PC-9 (cell line): ENCODE data around the gene RDH11. TPM values are rescaled to one million over a fixed set of nuclear protein-coding genes. Genes with fewer than 3 reads are reported as not detected.
A peak's percentile ranks its signal among the peaks of the same experiment; 100 is the strongest.

Source experiments
- BruUV-seq: library from RNA; stranded (reverse); fragments of 400-500 nt; replicated peaks from 2 replicates; lab custom pipeline; 2021; lab: Mats Ljungman, UMichigan
- CTCF ChIA-PET: fragments of 300-600 bp; sonication (Branson Sonifier 250); formaldehyde crosslinking; loops from one replicate; lab custom pipeline; 2022; ENCODE audit warnings: antibody characterized with exemption; lab: Charles Lee
- POLR2A ChIA-PET: fragments of 300-600 bp; sonication (Branson Sonifier 250); formaldehyde crosslinking; loops from one replicate; lab custom pipeline; 2022; ENCODE audit warnings: antibody characterized with exemption; ENCODE audit not compliant: unreplicated experiment; lab: Charles Lee
- DNase-seq, 2 experiments: peaks; one replicate each; pipeline versions ENCODE4 v3.0.0 to v3.0.0-alpha.2; 2015 to 2022; ENCODE audit warnings: mixed read lengths in 1 of 2
- H2AFZ ChIP-seq: fragments of 200-600 bp; sonication (generic); 2 replicates; pipeline ENCODE4 v1.8.1; 2017; ENCODE audit warnings: antibody characterized with exemption
- H3F3A ChIP-seq: fragments of 200-600 bp; sonication (generic); 2 replicates; pipeline ENCODE4 v1.8.1; 2017; ENCODE audit warnings: antibody characterized with exemption, mild to moderate bottlenecking, low read depth; ENCODE audit not compliant: insufficient read depth
- H3K27ac ChIP-seq: fragments of 200-600 bp; sonication (generic); 2 replicates; pipeline ENCODE4 v1.6.1; 2016; ENCODE audit warnings: mixed run types
- H3K27me3 ChIP-seq: fragments of 200-600 bp; sonication (generic); 2 replicates; pipeline ENCODE4 v1.6.1; 2016; ENCODE audit warnings: low read depth, mixed run types; ENCODE audit not compliant: insufficient read depth
- H3K36me3 ChIP-seq: fragments of 200-600 bp; sonication (generic); 2 replicates; pipeline ENCODE4 v1.6.1; 2016; ENCODE audit warnings: low read depth, mixed run types
- H3K4me1 ChIP-seq: fragments of 200-600 bp; sonication (generic); replicated peaks from 2 replicates; pipeline ENCODE4 v1.6.1; 2016; ENCODE audit warnings: mixed run types; ENCODE audit not compliant: insufficient read depth
- H3K4me2 ChIP-seq: fragments of 200-600 bp; sonication (generic); 2 replicates; pipeline ENCODE4 v1.6.1; 2017; ENCODE audit warnings: mixed run types
- H3K4me3 ChIP-seq: fragments of 200-600 bp; sonication (generic); 2 replicates; pipeline ENCODE4 v1.6.1; 2016; ENCODE audit warnings: mixed run types
- H3K79me2 ChIP-seq: fragments of 200-600 bp; sonication (generic); 2 replicates; pipeline ENCODE4 v1.6.1; 2017; ENCODE audit warnings: low read depth, mixed run types
- H3K9me2 ChIP-seq: fragments of 200-600 bp; sonication (generic); 2 replicates; pipeline ENCODE4 v1.8.1; 2017; ENCODE audit warnings: mild to moderate bottlenecking; ENCODE audit not compliant: insufficient read depth
- H3K9me3 ChIP-seq: fragments of 200-600 bp; sonication (generic); 2 replicates; pipeline ENCODE4 v1.8.1; 2016; ENCODE audit warnings: low read depth; ENCODE audit not compliant: insufficient read depth
- H4K20me1 ChIP-seq: fragments of 200-600 bp; sonication (generic); 2 replicates; pipeline ENCODE4 v1.8.1; 2017; ENCODE audit not compliant: insufficient read depth
- CTCF ChIP-seq: fragments of 200-600 bp; sonication (generic); conservative IDR thresholded peaks from 2 replicates; pipeline ENCODE4 v1.6.1; 2017; ENCODE audit warnings: mixed run types, antibody characterized with exemption, mild to moderate bottlenecking, moderate library complexity
- EZH2 ChIP-seq: fragments of 200-600 bp; sonication (generic); IDR thresholded peaks from 2 replicates; pipeline ENCODE4 v1.8.0; 2017; ENCODE audit warnings: antibody characterized with exemption, low read depth
- intact Hi-C: fragments of 100-400 bp; cut with micrococcal nuclease; formaldehyde crosslinking; loops from one replicate; pipeline ENCODE4 v1.10.0; 2022; ENCODE audit not compliant: unreplicated experiment
- total RNA-seq: library from RNA; stranded (reverse); gene quantifications from 2 replicates; pipeline ENCODE4 v1.2.3, GENCODE V29; 2021

RDH11 gene
- total RNA-seq, 1 experiment from 2014 or later, result 97.0 TPM

GRCh38 chr14:67643713-67644112 lies 51.9 kb downstream of the RDH11 start:
- BruUV-seq, result no TSS peak
- intact Hi-C loops, result no loop called here

GRCh38 chr14:67641902-67642749 lies 53.4 kb downstream of the RDH11 start:
- Histone ChIP-seq H4K20me1 (no peaks in the 10 kb centered on the region), H2AFZ (no peak overlapping the region), H3K27ac (no peak overlapping the region), H3K4me2 (no peak overlapping the region), H3K9me3 (no peaks in the 10 kb centered on the region), H3K36me3 (no peaks in the 10 kb centered on the region), H3K4me3 (no peak overlapping the region), H3F3A (peaks cover 21% of the 10 kb centered on the region; the same call in 1 of the 2 replicates), H3K4me1 (peaks cover 15% of the 10 kb centered on the region), H3K27me3 (no peaks in the 10 kb centered on the region), H3K9me2 (no peaks in the 10 kb centered on the region), H3K79me2 (no peaks in the 10 kb centered on the region)
- TF ChIP-seq EZH2 (no peak), CTCF (no peak)
- ChIA-PET POLR2A (no interaction called here), CTCF (no interaction called here)
- no TSS peak for BruUV-seq
- intact Hi-C loops, result no loop called here
- no peak for DNase-seq

More at GRCh38 chr14:67643713-67644112, 51.9 kb downstream of the RDH11 start:
- Histone ChIP-seq H3K79me2 (no peaks in the 10 kb centered on the region), H3K4me2 (no peak overlapping the region), H3K4me1 (peaks cover 15% of the 10 kb centered on the region; the same call in 1 of the 2 replicates), H3K27me3 (no peaks in the 10 kb centered on the region), H2AFZ (no peak overlapping the region), H3K36me3 (0 out of 2 replicates have a peak, but pooled peaks cover 3% of the 10 kb centered on the region), H3K9me2 (no peaks in the 10 kb centered on the region), H3K27ac (peak overlapping the region; percentile 19), H4K20me1 (no peaks in the 10 kb centered on the region), H3K4me3 (no peak overlapping the region), H3F3A (peaks cover 21% of the 10 kb centered on the region; the same call in 1 of the 2 replicates), H3K9me3 (no peaks in the 10 kb centered on the region)
- POLR2A ChIA-PET, result interaction anchor here (0.6 kb wide), 1 partner anchor 55 kb away, joined by 8 read pairs; no protein-coding TSS in a partner anchor
- peak in 1 of 2 experiments; percentile 55 for DNase-seq
- TF ChIP-seq EZH2 (no peak), CTCF (no peak)
- CTCF ChIA-PET, result interaction anchor here (0.6 to 1.3 kb wide), 4 partner anchors 10 to 1152 kb away, joined by 3 read pairs; no protein-coding TSS in a partner anchor

- TF ChIP-seq EZH2 (no peak), CTCF (no peak)
- ChIA-PET POLR2A (no interaction called here), CTCF (no interaction called here)
- Histone ChIP-seq H3K4me1 (peaks cover 22% of the 10 kb centered on the region), H3K9me3 (no peaks in the 10 kb centered on the region), H3F3A (peaks cover 24% of the 10 kb centered on the region; the same call in 1 of the 2 replicates), H4K20me1 (no peaks in the 10 kb centered on the region), H3K79me2 (no peaks in the 10 kb centered on the region), H3K4me2 (no peak overlapping the region), H3K36me3 (no peaks in the 10 kb centered on the region), H3K27ac (no peak overlapping the region), H3K27me3 (no peaks in the 10 kb centered on the region), H2AFZ (no peak overlapping the region), H3K9me2 (no peaks in the 10 kb centered on the region), H3K4me3 (no peak overlapping the region)
- no peak for DNase-seq
- intact Hi-C loops, result no loop called here
- no TSS peak for BruUV-seq
Observed at GRCh38 chr14:67641480-67641879, 54.1 kb downstream of the RDH11 start.
